IPS-15b (cell line): ENCODE measurements around the gene GABRR3.

Source experiments
- H3K27me3 ChIP-seq: one replicate; pipeline ENCODE4 v1.6.1; 2013; ENCODE audit warnings: low read length; ENCODE audit not compliant: control insufficient read depth, insufficient read depth
- H3K36me3 ChIP-seq: one replicate; pipeline ENCODE4 v1.6.1; 2013; ENCODE audit warnings: low read length; ENCODE audit not compliant: control insufficient read depth, insufficient read depth
- H3K4me1 ChIP-seq: one replicate; pipeline ENCODE4 v1.6.1; 2013; ENCODE audit warnings: mild to moderate bottlenecking, low read length; ENCODE audit not compliant: control insufficient read depth, insufficient read depth
- H3K4me3 ChIP-seq: one replicate; pipeline ENCODE4 v1.5.1; 2013; ENCODE audit warnings: low read depth, low read length
- H3K9ac ChIP-seq: one replicate; pipeline ENCODE4 v1.6.1; 2013; ENCODE audit warnings: low read depth, mild to moderate bottlenecking, low read length
- H3K9me3 ChIP-seq: one replicate; pipeline ENCODE4 v1.6.1; 2013; ENCODE audit warnings: mild to moderate bottlenecking, low read length; ENCODE audit not compliant: control insufficient read depth, insufficient read depth

GABRR3 gene

GRCh38 chr3:98038286-98038685, 3.2 kb upstream of the GABRR3 start:
- no peaks in the 10 kb centered on the region for H3K27me3 ChIP-seq
- no peaks in the 10 kb centered on the region for H3K4me1 ChIP-seq
- no peak overlapping the region for H3K4me3 ChIP-seq
- no peak overlapping the region for H3K9ac ChIP-seq
- H3K36me3 ChIP-seq: no peaks in the 10 kb centered on the region
- H3K9me3 ChIP-seq: no peaks in the 10 kb centered on the region

- Histone ChIP-seq H3K4me1 (no peaks in the 10 kb centered on the region), H3K9me3 (no peaks in the 10 kb centered on the region), H3K36me3 (no peaks in the 10 kb centered on the region), H3K4me3 (no peak overlapping the region), H3K9ac (no peak overlapping the region), H3K27me3 (no peaks in the 10 kb centered on the region)
These were observed 629 bp downstream of the GABRR3 start for GRCh38 chr3:98034486-98034885.

- Histone ChIP-seq H3K4me3 (no peak overlapping the region), H3K36me3 (no peaks in the 10 kb centered on the region), H3K9ac (no peak overlapping the region), H3K27me3 (no peaks in the 10 kb centered on the region), H3K9me3 (no peaks in the 10 kb centered on the region), H3K4me1 (no peaks in the 10 kb centered on the region)
These were observed 1.1 kb downstream of the GABRR3 start for GRCh38 chr3:98034036-98034435.

- H3K36me3 ChIP-seq: no peaks in the 10 kb centered on the region
- no peaks in the 10 kb centered on the region for H3K9me3 ChIP-seq
- no peak overlapping the region for H3K4me3 ChIP-seq
- no peaks in the 10 kb centered on the region for H3K27me3 ChIP-seq
- H3K4me1 ChIP-seq: no peaks in the 10 kb centered on the region
- H3K9ac ChIP-seq: no peak overlapping the region
These were observed 2.2 kb downstream of the GABRR3 start for GRCh38 chr3:98032904-98033303.

GRCh38 chr3:98032265-98032664, 2.9 kb downstream of the GABRR3 start:
- no peaks in the 10 kb centered on the region for H3K9me3 ChIP-seq
- no peaks in the 10 kb centered on the region for H3K36me3 ChIP-seq
- no peaks in the 10 kb centered on the region for H3K27me3 ChIP-seq
- H3K9ac ChIP-seq: no peak overlapping the region
- no peak overlapping the region for H3K4me3 ChIP-seq
- H3K4me1 ChIP-seq: no peaks in the 10 kb centered on the region

DNA sequence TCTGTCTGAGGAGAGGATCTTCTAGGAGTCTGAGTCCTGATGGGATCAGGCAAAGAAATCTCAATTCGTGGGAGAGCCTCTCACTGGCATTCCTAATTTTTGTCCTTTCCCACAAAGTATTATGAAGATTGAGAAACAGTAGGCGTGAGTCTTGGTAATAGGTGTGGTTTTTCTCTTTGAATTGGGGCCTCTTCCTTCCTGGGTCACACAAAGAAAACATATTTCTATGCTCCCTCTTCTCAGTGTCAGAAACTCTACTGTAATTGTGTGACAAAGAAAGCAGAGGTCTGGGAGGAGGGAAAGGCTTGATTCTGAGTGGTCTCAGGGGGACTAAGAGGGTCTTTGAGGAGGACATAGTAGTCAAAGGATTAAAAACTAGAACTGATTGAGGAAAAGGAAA, 6.0 kb downstream of the GABRR3 start:
- no peaks in the 10 kb centered on the region for H3K4me1 ChIP-seq

GRCh38 chr3:98027085-98027446, 8.0 kb downstream of the GABRR3 start:
- Histone ChIP-seq H3K4me3 (no peak overlapping the region), H3K9ac (no peak overlapping the region), H3K27me3 (no peaks in the 10 kb centered on the region), H3K9me3 (no peaks in the 10 kb centered on the region), H3K4me1 (no peaks in the 10 kb centered on the region), H3K36me3 (no peaks in the 10 kb centered on the region)

More for the DNA sequence above, 6.0 kb downstream of the GABRR3 start:
- H3K36me3 ChIP-seq: no peaks in the 10 kb centered on the region
- H3K9ac ChIP-seq: no peak overlapping the region
- no peaks in the 10 kb centered on the region for H3K9me3 ChIP-seq
- no peak overlapping the region for H3K4me3 ChIP-seq
- no peaks in the 10 kb centered on the region for H3K27me3 ChIP-seq

DNA sequence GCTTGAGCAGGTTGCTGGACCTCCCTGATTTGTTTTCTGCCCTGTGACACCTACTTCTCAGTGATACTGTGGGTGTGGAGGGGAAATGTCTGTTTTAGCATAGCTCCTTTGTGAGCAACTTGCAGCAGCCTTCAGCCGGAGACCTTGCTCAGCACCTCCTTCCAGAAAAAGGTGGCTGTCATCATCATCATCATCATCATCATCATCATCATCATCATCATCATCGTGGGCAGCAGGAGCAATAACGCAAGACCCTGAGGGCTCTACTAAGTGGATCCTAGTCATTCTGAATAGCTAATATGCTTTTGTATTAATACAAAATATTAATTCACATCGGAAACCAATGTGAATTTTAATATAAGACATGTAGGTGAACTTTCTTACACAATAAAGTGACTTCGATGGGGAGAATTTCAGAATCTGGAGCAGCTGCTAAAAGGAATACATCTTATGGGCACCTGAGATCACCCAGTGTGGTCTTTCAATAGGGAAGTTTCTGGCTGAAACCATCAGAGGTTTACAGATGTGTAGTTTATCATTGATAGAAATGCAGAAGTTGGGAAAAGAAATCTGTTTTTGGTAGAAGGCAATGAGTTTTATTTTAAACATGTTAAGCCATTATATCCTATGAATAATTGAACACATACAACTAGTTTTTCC, 8.6 kb downstream of the GABRR3 start:
- Histone ChIP-seq H3K9ac (no peak overlapping the region), H3K4me1 (no peaks in the 10 kb centered on the region), H3K9me3 (no peaks in the 10 kb centered on the region), H3K27me3 (no peaks in the 10 kb centered on the region), H3K36me3 (no peaks in the 10 kb centered on the region), H3K4me3 (no peak overlapping the region)

DNA sequence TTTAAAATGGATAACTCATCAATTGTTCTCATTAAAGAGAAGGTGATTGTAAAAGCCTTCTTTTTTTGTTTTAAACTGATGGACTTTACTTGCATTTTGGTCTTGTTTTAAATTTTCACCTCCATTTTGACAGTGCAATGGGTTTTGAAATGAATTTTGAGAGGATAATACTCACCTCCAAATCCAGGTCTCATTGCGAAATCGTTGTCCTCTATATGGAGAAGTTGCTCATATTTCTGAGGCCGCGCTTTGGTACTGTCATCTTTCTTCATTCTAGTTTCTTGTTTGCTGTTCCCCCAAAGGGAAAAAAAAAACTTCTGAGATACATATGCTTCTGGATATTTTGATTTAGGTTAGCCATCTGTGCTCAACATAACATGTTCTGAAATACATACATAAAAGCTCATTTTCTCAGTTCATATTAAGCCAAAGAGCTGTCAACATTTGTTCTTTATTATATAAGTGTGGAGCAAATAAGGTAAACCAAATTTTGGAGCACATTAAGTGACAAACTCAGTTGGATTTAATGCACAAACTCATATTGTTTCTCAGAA, 9.6 kb downstream of the GABRR3 start:
- Histone ChIP-seq H3K36me3 (no peaks in the 10 kb centered on the region), H3K4me1 (no peaks in the 10 kb centered on the region), H3K9ac (no peak overlapping the region), H3K4me3 (no peak overlapping the region), H3K9me3 (no peaks in the 10 kb centered on the region), H3K27me3 (no peaks in the 10 kb centered on the region)

- Histone ChIP-seq H3K4me3 (no peak overlapping the region), H3K4me1 (no peaks in the 10 kb centered on the region)
These were observed 11.9 kb downstream of the GABRR3 start for GRCh38 chr3:98022978-98023820.

DNA sequence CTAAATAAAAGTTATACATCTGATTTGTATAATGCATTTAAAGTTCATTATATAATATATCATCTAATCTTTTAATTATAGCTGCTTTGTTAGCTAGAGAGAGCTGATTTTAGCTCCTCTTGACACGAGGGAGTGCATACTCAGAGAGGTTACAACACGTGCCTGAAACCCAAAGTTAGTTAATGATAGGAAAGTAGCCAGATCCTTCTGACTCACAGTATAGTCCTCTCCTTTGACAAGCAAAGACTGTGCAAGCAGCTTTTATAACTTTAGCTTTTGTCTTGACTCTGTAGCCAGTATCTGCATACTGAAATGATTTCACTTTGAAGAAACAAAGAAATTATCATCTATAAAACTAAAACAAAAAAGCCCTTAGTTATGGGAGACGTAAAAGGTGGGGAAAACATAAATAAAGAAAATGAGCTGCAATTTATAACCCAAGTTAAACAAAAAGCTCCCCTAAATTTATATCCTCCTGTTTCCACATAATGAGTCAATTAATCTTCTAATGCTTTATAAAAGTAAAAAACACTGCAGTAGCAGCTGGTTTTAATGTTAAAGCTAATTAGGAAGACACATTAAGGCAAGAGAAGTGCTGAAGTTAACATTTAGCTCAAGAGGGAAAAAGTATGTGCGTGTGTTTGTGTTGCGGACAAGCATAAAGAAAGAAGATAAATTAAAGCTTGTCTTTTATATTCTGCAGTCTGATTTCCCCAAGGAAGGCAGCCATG, 13.1 kb downstream of the GABRR3 start:
- Histone ChIP-seq H3K27me3 (no peaks in the 10 kb centered on the region), H3K36me3 (no peaks in the 10 kb centered on the region), H3K4me1 (no peaks in the 10 kb centered on the region), H3K9ac (no peak overlapping the region), H3K4me3 (no peak overlapping the region), H3K9me3 (no peaks in the 10 kb centered on the region)

More at GRCh38 chr3:98022978-98023820, 11.9 kb downstream of the GABRR3 start:
- Histone ChIP-seq H3K36me3 (no peaks in the 10 kb centered on the region), H3K9ac (no peak overlapping the region), H3K9me3 (no peaks in the 10 kb centered on the region), H3K27me3 (no peaks in the 10 kb centered on the region)
